ENCODE data around the gene GALNT2. TPM values are rescaled to one million over a fixed set of nuclear protein-coding genes. Genes with fewer than 3 reads are reported as not detected.

The GALNT2 gene
- total and polyA plus RNA-seq, 3 experiments from 2014 or later = 15.7 to 69.0 (median 65.6) TPM

DNA sequence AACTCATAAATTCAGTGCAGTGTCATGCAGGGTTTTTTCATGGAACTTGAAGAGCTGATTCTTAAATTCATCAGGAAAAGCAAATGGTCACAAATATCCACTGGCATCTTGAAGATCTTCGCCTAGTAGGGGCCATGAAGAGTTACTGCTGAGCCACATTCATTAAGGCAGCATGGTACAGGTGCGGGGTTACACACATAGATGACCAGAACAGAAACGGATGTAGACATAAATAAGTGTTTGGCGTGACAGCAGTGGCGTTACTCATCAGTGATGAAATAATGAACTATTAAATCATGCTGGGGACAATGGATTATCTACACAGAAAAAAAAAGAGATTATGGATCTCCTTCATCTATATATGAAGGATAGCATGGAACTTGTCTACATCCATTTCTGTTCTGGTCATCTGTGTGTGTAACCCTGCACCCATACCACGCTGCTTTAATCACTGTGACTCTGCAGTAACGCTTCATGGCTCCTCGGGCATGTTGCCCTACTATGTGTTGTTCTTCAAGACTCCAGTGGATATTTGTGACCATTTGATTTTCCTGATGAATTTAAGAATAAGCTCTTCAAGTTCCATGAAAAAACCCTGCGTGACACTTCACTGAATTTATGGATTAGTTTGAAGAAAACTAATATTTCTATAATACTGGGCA, 161.3 kb downstream of the GALNT2 start:
- no peaks in the 10 kb centered on the region for H3K4me1 ChIP-seq (ENCODE audit: insufficient read depth, low read length)
- no peaks in the 10 kb centered on the region for H3K9me3 ChIP-seq (ENCODE audit: low read length)
- ChIA-PET CTCF (no interaction called here), POLR2A (no interaction called here)
- no peaks in the 10 kb centered on the region for H3K27me3 ChIP-seq (ENCODE audit: insufficient read depth, low read length, poor library complexity, severe bottlenecking)
- H3K4me1 Mint-ChIP-seq = peaks cover 11 to 29% (median 12%) of the 10 kb centered on the region in 3 donors
- no peak overlapping the region for H3K27ac Mint-ChIP-seq
- H3K36me3 Mint-ChIP-seq = peaks cover 0 to 10% (median 0%) of the 10 kb centered on the region in 3 donors
- no peak overlapping the region for H3K4me3 Mint-ChIP-seq
- no peak overlapping the region for H3K4me3 ChIP-seq (ENCODE audit: low read length)
- H3K27ac ChIP-seq (ENCODE audit: low read depth, low read length) = no peak overlapping the region
- H3K9me3 Mint-ChIP-seq = no peaks in the 10 kb centered on the region
- H3K27me3 Mint-ChIP-seq = no peaks in the 10 kb centered on the region
- DNase-seq = no peak
- no peaks in the 10 kb centered on the region for H3K36me3 ChIP-seq (ENCODE audit: insufficient read depth, low read length)

DNA sequence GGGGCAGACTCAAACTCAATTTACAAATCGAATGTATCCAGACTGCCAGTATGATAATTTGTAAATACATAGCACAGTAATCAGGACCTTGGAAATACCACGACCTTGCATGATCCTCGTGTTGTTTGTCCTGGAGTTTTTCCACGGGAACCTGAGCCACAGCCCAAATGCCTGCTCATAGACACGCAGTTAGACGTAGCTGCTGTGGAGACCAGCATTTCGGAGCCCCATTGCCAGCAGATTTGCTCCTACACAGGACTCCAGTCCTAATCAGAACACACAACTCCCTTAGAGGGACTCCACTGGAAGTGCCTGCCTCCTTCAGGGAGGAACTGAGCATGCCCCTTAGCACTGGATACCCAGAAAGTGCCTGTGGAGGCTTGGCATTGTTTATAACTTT, 163.2 kb downstream of the GALNT2 start:
- ChIA-PET CTCF (no interaction called here), POLR2A (interaction anchor here (0.7 kb wide), 1 partner anchor 628 kb away, joined by 4 read pairs; no protein-coding TSS in a partner anchor)
- H3K27me3 Mint-ChIP-seq = no peaks in the 10 kb centered on the region

DNA sequence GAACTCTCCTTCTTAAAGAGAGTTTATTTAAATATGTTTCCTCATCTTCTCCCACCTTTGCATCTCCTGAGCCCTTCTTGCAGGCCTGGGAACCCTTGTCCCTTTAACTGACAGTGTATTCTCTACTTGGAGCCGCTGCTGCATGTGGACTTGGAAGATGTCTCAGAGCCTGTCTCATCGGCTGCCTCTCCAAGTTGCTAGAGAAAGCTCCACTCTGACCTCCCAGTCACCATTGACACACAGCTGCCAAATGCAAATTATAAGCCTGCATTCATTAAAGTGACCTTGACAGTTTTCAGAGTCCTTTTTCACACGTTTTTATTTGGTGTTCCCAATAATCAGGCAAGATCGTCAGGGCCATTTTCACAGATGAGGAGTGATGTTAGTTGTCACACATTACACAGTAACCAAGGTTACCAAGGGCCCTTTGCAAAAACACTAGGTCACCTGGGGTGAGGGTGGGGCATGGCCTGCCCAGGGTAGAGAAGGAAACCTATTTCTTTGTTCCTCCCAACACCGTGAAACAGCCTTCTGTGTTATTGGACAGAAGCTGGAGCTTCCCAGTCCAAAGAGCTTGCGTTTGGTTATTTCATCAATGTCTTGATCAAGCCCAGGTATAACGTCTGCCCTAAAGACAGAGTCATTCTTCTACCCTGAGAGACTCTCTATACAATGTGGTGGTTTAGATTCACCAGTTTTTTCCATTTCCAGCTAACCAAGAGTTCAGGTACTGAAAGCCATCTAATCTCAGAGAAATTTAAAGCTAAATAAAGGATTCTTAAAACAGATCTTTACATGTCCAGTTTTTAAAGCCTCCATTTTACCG, 164.1 kb downstream of the GALNT2 start:
- H3K4me1 Mint-ChIP-seq = peaks cover 9 to 22% (median 12%) of the 10 kb centered on the region in 3 donors
- DNase-seq = no peak
- Histone ChIP-seq H3K4me3 (ENCODE audit: low read length) (no peak overlapping the region), H3K27ac (ENCODE audit: low read depth, low read length) (no peak overlapping the region), H3K9me3 (ENCODE audit: low read length) (no peaks in the 10 kb centered on the region), H3K4me1 (ENCODE audit: insufficient read depth, low read length) (no peaks in the 10 kb centered on the region), H3K27me3 (ENCODE audit: insufficient read depth, low read length, poor library complexity, severe bottlenecking) (no peaks in the 10 kb centered on the region), H3K36me3 (ENCODE audit: insufficient read depth, low read length) (no peaks in the 10 kb centered on the region)
- peaks cover 0 to 21% (median 4%) of the 10 kb centered on the region in 3 donors for H3K36me3 Mint-ChIP-seq
- POLR2A ChIA-PET = no interaction called here
- peak overlapping the region in 1 of 7 donors; percentile 25 for H3K4me3 Mint-ChIP-seq
- CTCF ChIA-PET = no interaction called here
- no peaks in the 10 kb centered on the region for H3K27me3 Mint-ChIP-seq
- peak overlapping the region in 3 of 8 donors; percentile 19 to 78 (median 62) for H3K27ac Mint-ChIP-seq
- no peaks in the 10 kb centered on the region for H3K9me3 Mint-ChIP-seq

More for the DNA sequence above, 163.2 kb downstream of the GALNT2 start:
- H3K27ac ChIP-seq (ENCODE audit: low read depth, low read length) = no peak overlapping the region
- H3K9me3 ChIP-seq (ENCODE audit: low read length) = no peaks in the 10 kb centered on the region
- Mint-ChIP-seq H3K4me3 (no peak overlapping the region), H3K27ac (no peak overlapping the region), H3K4me1 (peaks cover 9 to 22% (median 12%) of the 10 kb centered on the region in 3 donors), H3K36me3 (peaks cover 0 to 12% (median 2%) of the 10 kb centered on the region in 3 donors), H3K9me3 (no peaks in the 10 kb centered on the region)
- H3K4me1 ChIP-seq (ENCODE audit: insufficient read depth, low read length) = no peaks in the 10 kb centered on the region
- DNase-seq = no peak
- no peaks in the 10 kb centered on the region for H3K36me3 ChIP-seq (ENCODE audit: insufficient read depth, low read length)
- H3K4me3 ChIP-seq (ENCODE audit: low read length) = no peak overlapping the region
- H3K27me3 ChIP-seq (ENCODE audit: insufficient read depth, low read length, poor library complexity, severe bottlenecking) = no peaks in the 10 kb centered on the region

DNA sequence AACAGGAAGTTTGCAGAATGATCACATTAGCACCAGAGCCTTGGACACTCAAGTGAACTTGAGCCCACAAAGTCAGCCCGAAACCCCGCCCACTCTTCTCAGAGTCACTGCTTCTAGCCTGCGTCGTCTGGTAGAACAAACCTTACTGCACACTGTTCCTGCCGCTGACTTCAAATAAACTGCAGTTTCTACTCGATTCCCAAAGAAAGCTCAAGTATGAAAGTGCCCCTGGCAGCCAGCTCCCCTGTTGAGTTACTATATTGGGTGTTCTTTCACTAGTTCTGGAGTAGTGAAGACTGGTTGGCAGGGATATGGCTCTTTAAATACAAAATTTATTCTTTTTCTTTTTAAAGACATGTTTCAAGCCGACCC, 164.7 kb downstream of the GALNT2 start:
- H3K36me3 ChIP-seq (ENCODE audit: insufficient read depth, low read length) = no peaks in the 10 kb centered on the region
- H3K9me3 Mint-ChIP-seq = no peaks in the 10 kb centered on the region
- no peaks in the 10 kb centered on the region for H3K4me1 ChIP-seq (ENCODE audit: insufficient read depth, low read length)
- no peaks in the 10 kb centered on the region for H3K27me3 Mint-ChIP-seq
- H3K4me3 Mint-ChIP-seq = peak overlapping the region in 1 of 7 donors; percentile 25
- no peak for DNase-seq
- peaks cover 0 to 27% (median 7%) of the 10 kb centered on the region in 3 donors for H3K36me3 Mint-ChIP-seq
- ChIA-PET CTCF (no interaction called here), POLR2A (no interaction called here)
- no peaks in the 10 kb centered on the region for H3K9me3 ChIP-seq (ENCODE audit: low read length)
- no peak overlapping the region for H3K4me3 ChIP-seq (ENCODE audit: low read length)
- peak overlapping the region in 1 of 8 donors; percentile 78 for H3K27ac Mint-ChIP-seq
- H3K27ac ChIP-seq (ENCODE audit: low read depth, low read length) = no peak overlapping the region
- H3K4me1 Mint-ChIP-seq = peaks cover 9 to 22% (median 12%) of the 10 kb centered on the region in 3 donors
- H3K27me3 ChIP-seq (ENCODE audit: insufficient read depth, low read length, poor library complexity, severe bottlenecking) = no peaks in the 10 kb centered on the region

DNA sequence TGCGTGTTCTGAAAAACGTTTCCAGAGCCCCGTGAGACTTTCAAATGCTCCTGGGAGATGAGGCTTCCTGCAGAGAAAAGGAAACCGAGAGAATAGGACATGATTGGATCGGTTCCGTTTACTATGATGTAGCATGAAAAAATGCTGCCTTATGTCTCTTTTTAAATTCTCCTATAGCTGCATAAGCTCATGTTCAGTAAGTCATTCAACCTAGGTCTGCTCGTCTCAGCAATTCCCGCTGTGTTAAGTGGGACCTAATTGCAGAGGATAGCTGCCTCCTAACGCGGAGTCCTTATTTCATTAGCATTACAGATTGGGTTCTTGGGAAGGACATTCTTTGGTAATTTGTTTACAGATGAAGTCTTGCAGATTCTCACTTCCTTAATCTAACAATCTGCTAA, 165.3 kb downstream of the GALNT2 start:
- Histone ChIP-seq H3K4me1 (ENCODE audit: insufficient read depth, low read length) (no peaks in the 10 kb centered on the region), H3K27ac (ENCODE audit: low read depth, low read length) (no peak overlapping the region), H3K4me3 (ENCODE audit: low read length) (no peak overlapping the region), H3K27me3 (ENCODE audit: insufficient read depth, low read length, poor library complexity, severe bottlenecking) (no peaks in the 10 kb centered on the region), H3K36me3 (ENCODE audit: insufficient read depth, low read length) (no peaks in the 10 kb centered on the region), H3K9me3 (ENCODE audit: low read length) (no peaks in the 10 kb centered on the region)
- Mint-ChIP-seq H3K4me1 (peaks cover 9 to 22% (median 12%) of the 10 kb centered on the region in 3 donors), H3K27me3 (no peaks in the 10 kb centered on the region), H3K27ac (no peak overlapping the region), H3K9me3 (no peaks in the 10 kb centered on the region), H3K4me3 (no peak overlapping the region), H3K36me3 (peaks cover 0 to 33% (median 10%) of the 10 kb centered on the region in 3 donors)
- DNase-seq = no peak
- CTCF ChIA-PET = no interaction called here
- POLR2A ChIA-PET = no interaction called here

DNA sequence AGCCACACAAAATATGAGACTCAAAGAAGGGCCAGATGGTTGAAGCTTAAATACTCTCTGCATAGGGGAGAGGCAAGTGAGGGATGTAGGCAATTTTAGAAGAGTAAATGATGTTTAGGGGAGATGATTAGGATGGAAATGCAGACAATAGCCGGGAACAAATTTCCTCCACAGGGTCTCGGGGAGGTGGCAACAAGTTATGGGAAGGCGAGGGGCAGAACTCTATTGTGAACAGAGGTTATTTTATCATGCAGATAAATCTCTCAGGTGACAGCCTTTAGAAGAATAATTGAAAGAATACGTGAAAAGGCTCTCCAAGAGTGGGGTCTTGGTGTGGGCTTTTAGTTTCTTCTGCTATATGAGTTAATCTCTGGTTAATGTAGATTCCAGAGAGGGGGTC, 166.7 kb downstream of the GALNT2 start:
- Mint-ChIP-seq H3K4me3 (no peak overlapping the region), H3K36me3 (peaks cover 0 to 38% (median 12%) of the 10 kb centered on the region in 3 donors), H3K4me1 (peaks cover 9 to 22% (median 12%) of the 10 kb centered on the region in 3 donors), H3K27me3 (no peaks in the 10 kb centered on the region), H3K27ac (peak overlapping the region in 1 of 8 donors; percentile 75), H3K9me3 (no peaks in the 10 kb centered on the region)
- DNase-seq = no peak
- Histone ChIP-seq H3K27ac (ENCODE audit: low read depth, low read length) (no peak overlapping the region), H3K4me1 (ENCODE audit: insufficient read depth, low read length) (no peaks in the 10 kb centered on the region), H3K9me3 (ENCODE audit: low read length) (no peaks in the 10 kb centered on the region), H3K27me3 (ENCODE audit: insufficient read depth, low read length, poor library complexity, severe bottlenecking) (no peaks in the 10 kb centered on the region), H3K4me3 (ENCODE audit: low read length) (no peak overlapping the region), H3K36me3 (ENCODE audit: insufficient read depth, low read length) (no peaks in the 10 kb centered on the region)
- ChIA-PET POLR2A (no interaction called here), CTCF (no interaction called here)

DNA sequence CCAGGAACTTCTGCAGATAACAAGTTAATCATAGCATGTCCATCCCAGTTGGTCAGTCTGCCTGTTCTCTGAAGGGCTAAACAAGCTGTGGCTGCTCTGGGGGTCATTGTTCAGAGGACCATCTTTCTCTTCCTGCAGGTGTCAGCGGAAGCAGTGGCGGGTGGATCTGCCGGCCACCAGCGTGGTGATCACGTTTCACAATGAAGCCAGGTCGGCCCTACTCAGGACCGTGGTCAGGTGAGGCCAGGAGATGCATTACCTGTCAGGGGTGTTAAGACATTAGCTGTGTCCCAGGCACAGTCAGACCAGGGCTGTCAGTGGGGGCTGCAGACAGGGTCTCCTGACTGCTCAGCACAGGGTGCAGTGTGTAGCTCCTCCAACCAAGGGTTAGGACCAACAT, 168.8 kb downstream of the GALNT2 start:
- H3K4me1 ChIP-seq (ENCODE audit: insufficient read depth, low read length) = no peaks in the 10 kb centered on the region
- peaks cover 10 to 46% (median 19%) of the 10 kb centered on the region in 3 donors for H3K36me3 Mint-ChIP-seq
- ChIA-PET CTCF (no interaction called here), POLR2A (no interaction called here)
- H3K27ac ChIP-seq (ENCODE audit: low read depth, low read length) = no peak overlapping the region
- no peak overlapping the region for H3K4me3 Mint-ChIP-seq
- no peaks in the 10 kb centered on the region for H3K9me3 ChIP-seq (ENCODE audit: low read length)
- no peaks in the 10 kb centered on the region for H3K27me3 ChIP-seq (ENCODE audit: insufficient read depth, low read length, poor library complexity, severe bottlenecking)
- H3K4me3 ChIP-seq (ENCODE audit: low read length) = no peak overlapping the region
- no peaks in the 10 kb centered on the region for H3K36me3 ChIP-seq (ENCODE audit: insufficient read depth, low read length)
- DNase-seq = no peak
- H3K27me3 Mint-ChIP-seq = no peaks in the 10 kb centered on the region
- peaks cover 13 to 15% (median 13%) of the 10 kb centered on the region in 3 donors for H3K4me1 Mint-ChIP-seq
- H3K9me3 Mint-ChIP-seq = peaks cover 0 to 4% (median 0%) of the 10 kb centered on the region in 5 donors
- H3K27ac Mint-ChIP-seq = no peak overlapping the region

DNA sequence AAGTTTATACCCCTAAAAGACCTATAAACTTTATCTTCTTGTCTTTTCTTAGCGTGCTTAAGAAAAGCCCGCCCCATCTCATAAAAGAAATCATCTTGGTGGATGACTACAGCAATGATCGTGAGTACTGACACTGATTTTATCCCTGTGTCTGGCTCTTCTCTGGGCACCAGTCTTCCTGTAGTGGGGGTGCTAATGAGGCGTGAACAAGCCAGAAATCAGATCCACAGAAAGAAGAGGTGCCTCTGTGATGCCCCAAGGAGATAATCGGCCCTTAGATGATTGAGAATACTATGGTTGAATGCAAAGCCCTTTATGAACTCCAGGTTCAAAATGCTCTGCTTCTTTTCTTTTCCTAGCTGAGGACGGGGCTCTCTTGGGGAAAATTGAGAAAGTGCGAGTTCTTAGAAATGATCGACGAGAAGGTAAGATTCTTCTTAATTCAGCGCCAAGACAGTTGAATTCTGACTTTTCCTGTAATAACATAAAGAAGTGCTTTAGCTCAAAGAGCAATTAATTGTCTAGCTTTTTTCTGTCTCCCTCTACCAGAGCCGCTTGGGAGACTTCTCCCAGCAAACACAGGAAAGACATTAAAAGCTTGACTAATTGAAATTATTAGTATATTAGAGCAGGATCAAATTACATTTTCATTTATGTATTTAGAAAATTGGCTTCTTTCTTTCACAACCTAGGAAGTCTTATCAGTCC, 169.4 kb downstream of the GALNT2 start:
- DNase-seq = no peak
- Mint-ChIP-seq H3K36me3 (peaks cover 13 to 48% (median 23%) of the 10 kb centered on the region in 3 donors), H3K9me3 (peaks cover 0 to 9% (median 0%) of the 10 kb centered on the region in 5 donors), H3K4me3 (no peak overlapping the region), H3K27ac (no peak overlapping the region), H3K4me1 (peaks cover 12 to 15% (median 13%) of the 10 kb centered on the region in 3 donors), H3K27me3 (no peaks in the 10 kb centered on the region)
- H3K9me3 ChIP-seq (ENCODE audit: low read length) = no peaks in the 10 kb centered on the region
- ChIA-PET CTCF (no interaction called here), POLR2A (no interaction called here)
- H3K27ac ChIP-seq (ENCODE audit: low read depth, low read length) = no peak overlapping the region
- no peaks in the 10 kb centered on the region for H3K27me3 ChIP-seq (ENCODE audit: insufficient read depth, low read length, poor library complexity, severe bottlenecking)
- H3K36me3 ChIP-seq (ENCODE audit: insufficient read depth, low read length) = no peaks in the 10 kb centered on the region
- H3K4me3 ChIP-seq (ENCODE audit: low read length) = no peak overlapping the region
- H3K4me1 ChIP-seq (ENCODE audit: insufficient read depth, low read length) = no peaks in the 10 kb centered on the region
